H1 (cell line): ENCODE data around the gene MAP9. TPM values are rescaled to one million over a fixed set of nuclear protein-coding genes. Genes with fewer than 3 reads are reported as not detected.
A peak's percentile ranks its signal among the peaks of the same experiment; 100 is the strongest.

Source experiments
- MAFK ChIP-seq: IDR thresholded peaks from 2 replicates; pipeline ENCODE4 v1.6.1; 2012; ENCODE audit warnings: low read depth, mild to moderate bottlenecking, improper control_type of control experiment, low read length
- RAD21 ChIP-seq, 2 experiments: IDR thresholded peaks in 1 of 2; conservative IDR thresholded peaks in 1 of 2; 2 replicates each; pipeline ENCODE4 v1.6.1; 2011; ENCODE audit warnings: low read depth in 2 of 2, low read length in 2 of 2, improper control_type of control experiment in 1 of 2, inconsistent platforms in 1 of 2, mild to moderate bottlenecking in 1 of 2, moderate library complexity in 1 of 2
- RXRA ChIP-seq: IDR thresholded peaks from 2 replicates; pipeline ENCODE4 v1.6.1; 2011; ENCODE audit warnings: low read depth, mild to moderate bottlenecking, low read length, moderate library complexity; ENCODE audit not compliant: insufficient read depth
- SP4 ChIP-seq: IDR thresholded peaks from 2 replicates; pipeline ENCODE4 v1.6.1; 2012; ENCODE audit warnings: low read length, inconsistent platforms
- polyA plus RNA-seq, 7 experiments: library from polyadenylated mRNA; depleted of rRNA in 3 of 7; stranded (reverse) in 5 of 7; unstranded in 2 of 7; fragments of >200 nt in 5 of 7; fragments of 200-250 nt in 2 of 7; gene quantifications; 1 replicate in 5 of 7; 2 replicates in 1 of 7; 4 replicates in 1 of 7; pipeline versions ENCODE4 v1.2.1 to v1.2.3, GENCODE V29; 2011 to 2013; ENCODE audit warnings: missing spikeins in 2 of 7, mixed read lengths in 2 of 7
- total RNA-seq: library from RNA; stranded (reverse); fragmentation: NEBNext Ultra II Directional; extraction: Animal tissue kit (Norgen Biotek cat#: 25700); gene quantifications from 2 replicates; pipeline ENCODE4 v1.2.1, GENCODE V29; 2021
- TF ChIP-seq, protein P1 (sequence below): IDR thresholded peaks from 2 replicates; pipeline ENCODE4 v1.6.1; 2012; ENCODE audit warnings: low read length, inconsistent platforms
- TF ChIP-seq, protein P2 (sequence below): fragments of 300-600 bp; sonication (generic); IDR thresholded peaks from 2 replicates; pipeline ENCODE4 v1.7.1; 2012; ENCODE audit warnings: low read length, moderate library complexity, mild to moderate bottlenecking, inconsistent platforms; ENCODE audit not compliant: insufficient replicate concordance

Gene MAP9
- total and polyA plus RNA-seq, 2 of the 8 experiments (the other 6 are each of a cell fraction or from before 2014, with no cell fraction given): 2.1 to 18.9 TPM

DNA sequence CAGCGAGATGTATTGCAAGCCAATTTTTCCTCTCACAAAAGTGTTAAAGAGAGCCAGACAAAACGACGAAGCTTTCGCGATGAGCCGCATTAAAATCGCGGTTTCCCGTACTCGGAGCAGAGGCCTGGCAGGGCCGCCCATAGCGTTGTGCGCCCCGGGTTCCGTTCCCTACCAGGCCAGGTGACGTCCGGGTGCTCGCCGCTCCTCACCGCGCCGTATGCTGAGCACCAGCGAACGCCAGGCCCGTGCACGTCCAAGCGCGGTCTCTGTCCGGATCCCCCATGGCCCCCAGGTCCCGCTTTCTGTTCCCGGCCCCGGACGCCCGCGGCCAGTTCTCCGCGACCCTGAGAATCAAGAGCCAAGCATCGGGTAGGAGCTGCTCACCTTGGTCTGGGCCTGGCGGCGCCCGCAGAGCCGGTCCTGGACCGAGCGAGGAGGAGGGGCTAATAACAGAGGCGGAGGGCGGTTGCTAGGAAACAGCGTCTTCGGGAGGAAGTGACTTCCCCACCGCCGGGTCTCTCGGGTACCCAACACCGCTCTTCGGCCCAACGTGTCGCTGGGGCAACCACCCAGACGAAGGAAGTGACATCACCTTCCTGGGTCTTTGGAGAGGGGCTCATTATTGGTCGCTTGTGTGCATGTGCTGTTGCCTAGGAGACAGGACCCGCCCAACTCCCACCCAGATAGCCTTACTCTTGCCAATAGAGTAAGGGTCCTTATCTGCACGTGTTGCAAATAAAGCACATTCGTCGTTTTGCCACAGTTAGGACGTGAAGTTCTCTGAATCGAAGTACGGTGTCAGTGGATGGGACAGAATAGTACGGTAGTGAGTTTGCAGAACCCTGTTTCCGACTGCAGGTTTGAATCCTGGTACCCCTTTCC lies at the start of gene MAP9 (continued):
- no peak for TF ChIP-seq SP4
- no peak for TF ChIP-seq RXRA
- TF ChIP-seq, protein P1, sequence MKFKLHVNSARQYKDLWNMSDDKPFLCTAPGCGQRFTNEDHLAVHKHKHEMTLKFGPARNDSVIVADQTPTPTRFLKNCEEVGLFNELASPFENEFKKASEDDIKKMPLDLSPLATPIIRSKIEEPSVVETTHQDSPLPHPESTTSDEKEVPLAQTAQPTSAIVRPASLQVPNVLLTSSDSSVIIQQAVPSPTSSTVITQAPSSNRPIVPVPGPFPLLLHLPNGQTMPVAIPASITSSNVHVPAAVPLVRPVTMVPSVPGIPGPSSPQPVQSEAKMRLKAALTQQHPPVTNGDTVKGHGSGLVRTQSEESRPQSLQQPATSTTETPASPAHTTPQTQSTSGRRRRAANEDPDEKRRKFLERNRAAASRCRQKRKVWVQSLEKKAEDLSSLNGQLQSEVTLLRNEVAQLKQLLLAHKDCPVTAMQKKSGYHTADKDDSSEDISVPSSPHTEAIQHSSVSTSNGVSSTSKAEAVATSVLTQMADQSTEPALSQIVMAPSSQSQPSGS: peak; percentile 76
- TF ChIP-seq RAD21 (IDR thresholded peaks at IDR 0.05 in 1 of 2, conservative IDR thresholded peaks at IDR 0.05 in 1 of 2; ENCODE audit: low read depth in 2 of 2, low read length in 2 of 2): no peak
- TF ChIP-seq, protein P2, sequence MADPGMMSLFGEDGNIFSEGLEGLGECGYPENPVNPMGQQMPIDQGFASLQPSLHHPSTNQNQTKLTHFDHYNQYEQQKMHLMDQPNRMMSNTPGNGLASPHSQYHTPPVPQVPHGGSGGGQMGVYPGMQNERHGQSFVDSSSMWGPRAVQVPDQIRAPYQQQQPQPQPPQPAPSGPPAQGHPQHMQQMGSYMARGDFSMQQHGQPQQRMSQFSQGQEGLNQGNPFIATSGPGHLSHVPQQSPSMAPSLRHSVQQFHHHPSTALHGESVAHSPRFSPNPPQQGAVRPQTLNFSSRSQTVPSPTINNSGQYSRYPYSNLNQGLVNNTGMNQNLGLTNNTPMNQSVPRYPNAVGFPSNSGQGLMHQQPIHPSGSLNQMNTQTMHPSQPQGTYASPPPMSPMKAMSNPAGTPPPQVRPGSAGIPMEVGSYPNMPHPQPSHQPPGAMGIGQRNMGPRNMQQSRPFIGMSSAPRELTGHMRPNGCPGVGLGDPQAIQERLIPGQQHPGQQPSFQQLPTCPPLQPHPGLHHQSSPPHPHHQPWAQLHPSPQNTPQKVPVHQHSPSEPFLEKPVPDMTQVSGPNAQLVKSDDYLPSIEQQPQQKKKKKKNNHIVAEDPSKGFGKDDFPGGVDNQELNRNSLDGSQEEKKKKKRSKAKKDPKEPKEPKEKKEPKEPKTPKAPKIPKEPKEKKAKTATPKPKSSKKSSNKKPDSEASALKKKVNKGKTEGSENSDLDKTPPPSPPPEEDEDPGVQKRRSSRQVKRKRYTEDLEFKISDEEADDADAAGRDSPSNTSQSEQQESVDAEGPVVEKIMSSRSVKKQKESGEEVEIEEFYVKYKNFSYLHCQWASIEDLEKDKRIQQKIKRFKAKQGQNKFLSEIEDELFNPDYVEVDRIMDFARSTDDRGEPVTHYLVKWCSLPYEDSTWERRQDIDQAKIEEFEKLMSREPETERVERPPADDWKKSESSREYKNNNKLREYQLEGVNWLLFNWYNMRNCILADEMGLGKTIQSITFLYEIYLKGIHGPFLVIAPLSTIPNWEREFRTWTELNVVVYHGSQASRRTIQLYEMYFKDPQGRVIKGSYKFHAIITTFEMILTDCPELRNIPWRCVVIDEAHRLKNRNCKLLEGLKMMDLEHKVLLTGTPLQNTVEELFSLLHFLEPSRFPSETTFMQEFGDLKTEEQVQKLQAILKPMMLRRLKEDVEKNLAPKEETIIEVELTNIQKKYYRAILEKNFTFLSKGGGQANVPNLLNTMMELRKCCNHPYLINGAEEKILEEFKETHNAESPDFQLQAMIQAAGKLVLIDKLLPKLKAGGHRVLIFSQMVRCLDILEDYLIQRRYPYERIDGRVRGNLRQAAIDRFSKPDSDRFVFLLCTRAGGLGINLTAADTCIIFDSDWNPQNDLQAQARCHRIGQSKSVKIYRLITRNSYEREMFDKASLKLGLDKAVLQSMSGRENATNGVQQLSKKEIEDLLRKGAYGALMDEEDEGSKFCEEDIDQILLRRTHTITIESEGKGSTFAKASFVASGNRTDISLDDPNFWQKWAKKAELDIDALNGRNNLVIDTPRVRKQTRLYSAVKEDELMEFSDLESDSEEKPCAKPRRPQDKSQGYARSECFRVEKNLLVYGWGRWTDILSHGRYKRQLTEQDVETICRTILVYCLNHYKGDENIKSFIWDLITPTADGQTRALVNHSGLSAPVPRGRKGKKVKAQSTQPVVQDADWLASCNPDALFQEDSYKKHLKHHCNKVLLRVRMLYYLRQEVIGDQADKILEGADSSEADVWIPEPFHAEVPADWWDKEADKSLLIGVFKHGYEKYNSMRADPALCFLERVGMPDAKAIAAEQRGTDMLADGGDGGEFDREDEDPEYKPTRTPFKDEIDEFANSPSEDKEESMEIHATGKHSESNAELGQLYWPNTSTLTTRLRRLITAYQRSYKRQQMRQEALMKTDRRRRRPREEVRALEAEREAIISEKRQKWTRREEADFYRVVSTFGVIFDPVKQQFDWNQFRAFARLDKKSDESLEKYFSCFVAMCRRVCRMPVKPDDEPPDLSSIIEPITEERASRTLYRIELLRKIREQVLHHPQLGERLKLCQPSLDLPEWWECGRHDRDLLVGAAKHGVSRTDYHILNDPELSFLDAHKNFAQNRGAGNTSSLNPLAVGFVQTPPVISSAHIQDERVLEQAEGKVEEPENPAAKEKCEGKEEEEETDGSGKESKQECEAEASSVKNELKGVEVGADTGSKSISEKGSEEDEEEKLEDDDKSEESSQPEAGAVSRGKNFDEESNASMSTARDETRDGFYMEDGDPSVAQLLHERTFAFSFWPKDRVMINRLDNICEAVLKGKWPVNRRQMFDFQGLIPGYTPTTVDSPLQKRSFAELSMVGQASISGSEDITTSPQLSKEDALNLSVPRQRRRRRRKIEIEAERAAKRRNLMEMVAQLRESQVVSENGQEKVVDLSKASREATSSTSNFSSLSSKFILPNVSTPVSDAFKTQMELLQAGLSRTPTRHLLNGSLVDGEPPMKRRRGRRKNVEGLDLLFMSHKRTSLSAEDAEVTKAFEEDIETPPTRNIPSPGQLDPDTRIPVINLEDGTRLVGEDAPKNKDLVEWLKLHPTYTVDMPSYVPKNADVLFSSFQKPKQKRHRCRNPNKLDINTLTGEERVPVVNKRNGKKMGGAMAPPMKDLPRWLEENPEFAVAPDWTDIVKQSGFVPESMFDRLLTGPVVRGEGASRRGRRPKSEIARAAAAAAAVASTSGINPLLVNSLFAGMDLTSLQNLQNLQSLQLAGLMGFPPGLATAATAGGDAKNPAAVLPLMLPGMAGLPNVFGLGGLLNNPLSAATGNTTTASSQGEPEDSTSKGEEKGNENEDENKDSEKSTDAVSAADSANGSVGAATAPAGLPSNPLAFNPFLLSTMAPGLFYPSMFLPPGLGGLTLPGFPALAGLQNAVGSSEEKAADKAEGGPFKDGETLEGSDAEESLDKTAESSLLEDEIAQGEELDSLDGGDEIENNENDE: no peak
- TF ChIP-seq MAFK: no peak
